Neuronal stem cell (in vitro differentiated cells): Measurements from ENCODE around the gene KLHL12.

Source experiments
- DNase-seq: peaks from one replicate; pipeline ENCODE4 v3.0.0-alpha.2; 2013; ENCODE audit warnings: low spot score
- H2AFZ ChIP-seq: one replicate; pipeline ENCODE4 v1.6.1; 2013; ENCODE audit warnings: mild to moderate bottlenecking, low read length, inconsistent platforms
- H2AK5ac ChIP-seq: 2 replicates; pipeline ENCODE4 v1.6.1; 2013; ENCODE audit warnings: low read depth, mild to moderate bottlenecking, inconsistent platforms, low read length, moderate library complexity, mixed read lengths
- H2BK120ac ChIP-seq: 2 replicates; pipeline ENCODE4 v1.6.1; 2013; ENCODE audit warnings: low read depth, mild to moderate bottlenecking, inconsistent platforms, low read length, moderate library complexity, mixed read lengths
- H2BK12ac ChIP-seq: one replicate; pipeline ENCODE4 v1.6.1; 2013; ENCODE audit warnings: low read length, inconsistent platforms
- H2BK15ac ChIP-seq: 2 replicates; pipeline ENCODE4 v1.6.1; 2013; ENCODE audit warnings: mild to moderate bottlenecking, low read length, inconsistent platforms, mixed read lengths
- H2BK5ac ChIP-seq: one replicate; pipeline ENCODE4 v1.6.1; 2013; ENCODE audit warnings: inconsistent platforms, mild to moderate bottlenecking, low read length, moderate library complexity
- H3K14ac ChIP-seq: one replicate; pipeline ENCODE4 v1.6.1; 2013; ENCODE audit warnings: low read length, inconsistent platforms
- H3K18ac ChIP-seq: 2 replicates; pipeline ENCODE4 v1.6.1; 2013; ENCODE audit warnings: low read length, inconsistent platforms
- H3K23ac ChIP-seq: 2 replicates; pipeline ENCODE4 v1.6.1; 2013; ENCODE audit warnings: low read depth, mild to moderate bottlenecking, mixed read lengths, low read length, inconsistent platforms; ENCODE audit not compliant: poor library complexity
- H3K27ac ChIP-seq: replicated peaks from 3 replicates; pipeline ENCODE4 v1.5.1; 2013; ENCODE audit warnings: low read length, inconsistent platforms
- H3K27me3 ChIP-seq, 3 experiments: 2 replicates each; pipeline ENCODE4 v1.6.1; 2013; ENCODE audit warnings: low read length in 3 of 3, mild to moderate bottlenecking in 2 of 3, inconsistent platforms in 1 of 3, low read depth in 1 of 3, mixed read lengths in 1 of 3, moderate library complexity in 1 of 3; ENCODE audit not compliant: control insufficient read depth in 3 of 3, insufficient read depth in 3 of 3
- H3K36me3 ChIP-seq, 2 donors: replicated peaks in 1 of 2; 2 replicates each; pipeline ENCODE4 v1.6.1; 2013; ENCODE audit warnings: low read length in 2 of 2; ENCODE audit not compliant: control insufficient read depth in 2 of 2, insufficient read depth in 2 of 2
- H3K4ac ChIP-seq: 2 replicates; pipeline ENCODE4 v1.6.1; 2013; ENCODE audit warnings: inconsistent platforms, mild to moderate bottlenecking, low read length, moderate library complexity
- H3K4me1 ChIP-seq, 2 donors: 1 replicate in 1 of 2; 2 replicates in 1 of 2; pipeline ENCODE4 v1.6.1; 2013; ENCODE audit warnings: low read length in 2 of 2, low read depth in 1 of 2; ENCODE audit not compliant: control insufficient read depth in 2 of 2, insufficient read depth in 1 of 2
- H3K4me2 ChIP-seq: one replicate; pipeline ENCODE4 v1.6.1; 2013; ENCODE audit warnings: mild to moderate bottlenecking, low read length, inconsistent platforms; ENCODE audit not compliant: insufficient read depth, poor library complexity, severe bottlenecking
- H3K4me3 ChIP-seq, 2 donors: 2 replicates each; pipeline ENCODE4 v1.5.1; 2013; ENCODE audit warnings: low read length in 2 of 2, mild to moderate bottlenecking in 2 of 2, inconsistent platforms in 1 of 2, moderate library complexity in 1 of 2
- H3K79me1 ChIP-seq: one replicate; pipeline ENCODE4 v1.6.1; 2013; ENCODE audit warnings: low read depth, mild to moderate bottlenecking, inconsistent platforms, low read length, moderate library complexity
- H3K9ac ChIP-seq: one replicate; pipeline ENCODE4 v1.6.1; 2013; ENCODE audit warnings: mild to moderate bottlenecking, low read depth, low read length, inconsistent platforms; ENCODE audit not compliant: poor library complexity
- H3K9me3 ChIP-seq, 2 donors: replicated peaks in 1 of 2; 2 replicates each; pipeline versions ENCODE3 to v1.6.1; 2013; ENCODE audit warnings: low read length in 2 of 2, mild to moderate bottlenecking in 2 of 2, inconsistent platforms in 1 of 2, low read depth in 1 of 2, mixed read lengths in 1 of 2, moderate library complexity in 1 of 2; ENCODE audit not compliant: control insufficient read depth in 2 of 2, insufficient read depth in 1 of 2
- H4K8ac ChIP-seq: one replicate; pipeline ENCODE4 v1.6.1; 2013; ENCODE audit warnings: low read depth, mild to moderate bottlenecking, inconsistent platforms, low read length, moderate library complexity
- H4K91ac ChIP-seq: one replicate; pipeline ENCODE4 v1.6.1; 2013; ENCODE audit warnings: low read length, low read depth, mild to moderate bottlenecking, inconsistent platforms; ENCODE audit not compliant: poor library complexity
- WGBS, 2 donors: extraction: QIAGEN DNeasy Blood & Tissue Kit; methylation state at CpG; one replicate each; pipeline ENCODE4 v1.1.7; 2013; ENCODE audit warnings: missing lambda C conversion rate in 2 of 2, mixed read lengths in 1 of 2; ENCODE audit not compliant: insufficient read length in 2 of 2, insufficient replicate concordance in 1 of 2; ENCODE audit errors: extremely low coverage in 2 of 2; 5-methylcytosine and 5-hydroxymethylcytosine counted together

The KLHL12 gene

DNA sequence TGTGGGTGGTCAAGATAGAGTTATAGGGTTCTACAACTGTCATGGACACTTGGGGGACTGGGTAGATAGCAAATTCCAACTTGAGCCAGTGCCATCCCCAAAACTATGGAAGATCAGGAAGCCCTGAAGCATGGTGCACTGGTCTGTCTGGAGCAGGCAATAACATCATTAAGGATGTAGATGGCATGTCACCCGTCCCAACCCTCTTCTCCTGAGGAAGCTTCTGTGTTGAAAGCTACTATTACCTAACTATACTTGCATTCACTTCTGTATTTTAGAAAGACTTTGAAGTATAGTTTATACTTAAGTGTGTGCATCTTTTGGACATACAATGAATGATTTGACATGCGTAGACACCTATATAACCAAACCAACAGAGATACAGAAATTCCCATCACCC, 71.0 kb downstream of the KLHL12 start:
- Histone ChIP-seq H3K23ac (no peak overlapping the region), H3K9me3 (no peaks in the 10 kb centered on the region), H3K4me2 (no peak overlapping the region), H4K91ac (no peak overlapping the region), H3K36me3 (peaks cover 46 to 57% of the 10 kb centered on the region in 2 donors), H4K8ac (no peak overlapping the region), H2BK12ac (no peak overlapping the region), H3K4me3 (no peak overlapping the region), H3K14ac (no peak overlapping the region), H2BK120ac (no peak overlapping the region), H3K9ac (no peak overlapping the region), H3K27ac (no peak overlapping the region), H3K4ac (no peak overlapping the region), H3K27me3 (no peaks in the 10 kb centered on the region), H2BK15ac (no peak overlapping the region), H3K18ac (no peak overlapping the region), H3K79me1 (peaks cover 13% of the 10 kb centered on the region), H2AK5ac (no peak overlapping the region), H2AFZ (no peak overlapping the region), H3K4me1 (peaks cover 0 to 5% of the 10 kb centered on the region in 2 donors), H2BK5ac (no peak overlapping the region)
- no peak for DNase-seq
- no CpG with 5 or more reads among the region's 2 CpGs for WGBS, 2 donors

DNA sequence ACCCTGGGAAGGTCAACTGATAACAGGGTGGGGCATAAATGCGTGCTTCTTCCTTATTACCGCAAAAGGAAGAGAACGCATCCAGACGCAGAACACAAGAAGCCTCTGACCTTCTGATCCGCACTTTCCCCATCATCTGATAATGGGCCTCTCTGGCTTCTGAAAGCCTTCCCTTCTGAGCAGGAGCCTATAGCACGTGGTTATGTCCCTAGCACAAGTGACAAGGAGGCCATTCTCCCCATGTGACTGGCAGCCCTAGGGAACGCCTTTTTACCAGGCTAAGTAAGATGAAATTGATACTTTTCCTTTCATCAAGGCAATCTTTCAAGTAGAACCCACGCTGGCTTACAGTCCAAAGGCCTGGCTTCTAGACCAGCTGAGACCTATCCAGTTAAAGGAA, 72.2 kb downstream of the KLHL12 start:
- no peak overlapping the region for H4K91ac ChIP-seq
- no peak overlapping the region for H3K27ac ChIP-seq
- H2AFZ ChIP-seq: no peak overlapping the region
- H3K79me1 ChIP-seq: peaks cover 11% of the 10 kb centered on the region
- H3K4me1 ChIP-seq: peaks cover 0 to 2% of the 10 kb centered on the region in 2 donors
- no peak overlapping the region for H3K23ac ChIP-seq
- no peak overlapping the region for H3K18ac ChIP-seq
- H3K9ac ChIP-seq: no peak overlapping the region
- no peak overlapping the region for H3K4ac ChIP-seq
- H2AK5ac ChIP-seq: no peak overlapping the region
- peaks cover 50 to 62% of the 10 kb centered on the region in 2 donors for H3K36me3 ChIP-seq
- no peak overlapping the region for H3K4me3 ChIP-seq
- no peaks in the 10 kb centered on the region for H3K27me3 ChIP-seq
- no peak overlapping the region for H2BK15ac ChIP-seq
- H2BK12ac ChIP-seq: no peak overlapping the region
- H4K8ac ChIP-seq: no peak overlapping the region
- no peak overlapping the region for H3K4me2 ChIP-seq
- H3K9me3 ChIP-seq: no peaks in the 10 kb centered on the region
- no CpG with 5 or more reads among the region's 8 CpGs for WGBS, 2 donors
- no peak overlapping the region for H2BK120ac ChIP-seq
- no peak for DNase-seq
- H2BK5ac ChIP-seq: no peak overlapping the region
- H3K14ac ChIP-seq: no peak overlapping the region

DNA sequence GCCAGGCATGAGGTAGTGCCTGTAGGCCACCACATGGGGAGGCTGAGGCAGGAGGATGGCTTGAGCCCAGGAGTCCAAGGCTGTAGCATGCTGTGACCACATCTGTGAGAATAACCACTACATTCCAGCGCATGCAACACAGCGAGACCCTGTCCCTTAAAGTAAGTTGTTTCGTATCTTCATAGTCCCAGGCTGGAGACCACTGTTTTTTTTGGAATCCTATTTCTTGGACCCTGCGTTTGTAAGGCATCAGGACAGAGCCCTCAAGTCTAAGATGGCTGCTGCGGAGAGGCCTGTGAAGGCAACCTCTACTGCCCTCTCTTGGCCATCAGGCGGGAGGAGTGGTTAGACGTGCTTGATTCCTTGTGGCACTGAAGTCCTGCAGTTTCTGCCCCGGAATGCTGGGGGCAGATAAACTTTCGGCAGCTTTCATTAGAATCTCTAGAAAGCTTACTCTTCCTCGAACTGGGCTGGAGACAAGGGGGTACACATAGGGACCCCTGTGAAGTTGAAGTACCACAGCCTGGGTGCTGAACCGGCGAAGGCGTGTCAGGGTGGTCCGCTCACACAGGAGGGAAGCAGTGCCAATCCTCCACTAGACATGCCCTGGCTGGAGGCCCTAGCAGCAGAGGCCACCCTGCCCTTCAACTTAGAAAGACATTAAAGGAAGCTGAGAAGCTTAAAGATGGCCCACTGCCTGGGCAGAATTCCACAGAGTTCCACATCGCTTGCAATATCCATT, 74.7 kb downstream of the KLHL12 start:
- H3K4ac ChIP-seq: no peak overlapping the region
- peaks cover 0 to 2% of the 10 kb centered on the region in 2 donors for H3K4me1 ChIP-seq
- H3K9me3 ChIP-seq: no peaks in the 10 kb centered on the region
- H3K79me1 ChIP-seq: peaks cover 4% of the 10 kb centered on the region
- H2BK5ac ChIP-seq: no peak overlapping the region
- no peak overlapping the region for H2BK15ac ChIP-seq
- H3K4me3 ChIP-seq: no peak overlapping the region
- peak; percentile 21 for DNase-seq
- peaks cover 39 to 49% of the 10 kb centered on the region in 2 donors for H3K36me3 ChIP-seq
- no CpG with 5 or more reads among the region's 15 CpGs for WGBS, 2 donors
- H4K91ac ChIP-seq: no peak overlapping the region
- H3K18ac ChIP-seq: no peak overlapping the region
- H3K27me3 ChIP-seq: no peaks in the 10 kb centered on the region
- peak overlapping the region; percentile 47 for H3K9ac ChIP-seq
- H2AK5ac ChIP-seq: no peak overlapping the region
- H3K27ac ChIP-seq: no peak overlapping the region
- no peak overlapping the region for H3K4me2 ChIP-seq
- no peak overlapping the region for H3K23ac ChIP-seq
- H3K14ac ChIP-seq: no peak overlapping the region
- no peak overlapping the region for H2BK12ac ChIP-seq
- no peak overlapping the region for H2BK120ac ChIP-seq
- H2AFZ ChIP-seq: peak overlapping the region; percentile 71
- no peak overlapping the region for H4K8ac ChIP-seq

DNA sequence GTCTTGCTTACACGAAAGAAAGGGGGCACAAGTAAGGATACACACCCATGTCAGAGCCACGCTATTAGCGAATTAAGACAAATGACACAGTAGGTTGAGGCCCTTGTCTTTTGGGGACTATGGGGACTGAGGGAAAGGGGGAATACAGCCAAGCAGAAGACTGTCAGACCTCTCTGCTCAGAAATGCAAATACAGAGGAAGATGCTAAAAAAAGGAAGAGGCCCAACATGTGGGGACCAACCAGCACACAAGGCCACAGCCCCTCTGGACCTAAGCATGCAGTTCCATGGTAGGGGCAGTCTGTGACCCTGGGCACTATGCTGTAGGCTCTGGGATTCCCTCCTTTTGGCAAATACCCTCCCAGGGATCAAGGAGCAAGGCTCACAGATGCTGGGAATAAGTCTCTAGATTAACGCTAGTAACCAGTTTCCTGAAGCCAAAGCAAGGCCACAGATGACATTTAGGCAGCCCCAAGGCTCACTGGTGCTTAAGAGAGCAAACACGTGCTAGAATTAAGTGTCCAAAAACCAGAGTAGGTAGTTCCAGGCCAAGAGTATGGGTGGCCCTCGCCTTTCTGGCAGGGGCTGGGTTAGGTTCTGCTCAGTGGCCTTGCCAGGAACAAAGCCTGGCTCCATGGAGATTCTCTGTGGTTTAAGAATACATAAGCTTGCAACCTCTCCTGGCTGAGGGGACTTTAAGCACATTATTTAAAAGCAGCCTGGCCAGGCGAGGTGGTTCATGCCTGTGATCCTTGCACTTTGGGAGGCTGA, 76.3 kb downstream of the KLHL12 start:
- no peak overlapping the region for H2BK15ac ChIP-seq
- no peak overlapping the region for H2BK12ac ChIP-seq
- no peak overlapping the region for H2AK5ac ChIP-seq
- no peak overlapping the region for H3K18ac ChIP-seq
- no peak overlapping the region for H3K27ac ChIP-seq
- H4K8ac ChIP-seq: no peak overlapping the region
- H3K23ac ChIP-seq: no peak overlapping the region
- peaks cover 0 to 1% of the 10 kb centered on the region in 2 donors for H3K4me1 ChIP-seq
- H3K79me1 ChIP-seq: peaks cover 4% of the 10 kb centered on the region
- H3K9me3 ChIP-seq: no peaks in the 10 kb centered on the region
- H2BK5ac ChIP-seq: no peak overlapping the region
- H3K9ac ChIP-seq: no peak overlapping the region
- no peak overlapping the region for H2BK120ac ChIP-seq
- no peak overlapping the region for H3K4me3 ChIP-seq
- peaks cover 26 to 33% of the 10 kb centered on the region in 2 donors for H3K36me3 ChIP-seq
- H4K91ac ChIP-seq: no peak overlapping the region
- no CpG with 5 or more reads among the region's 7 CpGs for WGBS, 2 donors
- DNase-seq: no peak
- H3K4ac ChIP-seq: no peak overlapping the region
- no peaks in the 10 kb centered on the region for H3K27me3 ChIP-seq
- H3K4me2 ChIP-seq: no peak overlapping the region
- H3K14ac ChIP-seq: no peak overlapping the region
- H2AFZ ChIP-seq: no peak overlapping the region
